HG02678 (cell line): Measurements from ENCODE around the gene HMCN2.

Experiments used
- ATAC-seq: cut with Tn5 transposase; IDR thresholded peaks from one replicate; pipeline ENCODE4 v1.9.1; 2021; ENCODE audit warnings: mild to moderate bottlenecking, moderate library complexity; ENCODE audit not compliant: unreplicated experiment

Gene HMCN2

DNA sequence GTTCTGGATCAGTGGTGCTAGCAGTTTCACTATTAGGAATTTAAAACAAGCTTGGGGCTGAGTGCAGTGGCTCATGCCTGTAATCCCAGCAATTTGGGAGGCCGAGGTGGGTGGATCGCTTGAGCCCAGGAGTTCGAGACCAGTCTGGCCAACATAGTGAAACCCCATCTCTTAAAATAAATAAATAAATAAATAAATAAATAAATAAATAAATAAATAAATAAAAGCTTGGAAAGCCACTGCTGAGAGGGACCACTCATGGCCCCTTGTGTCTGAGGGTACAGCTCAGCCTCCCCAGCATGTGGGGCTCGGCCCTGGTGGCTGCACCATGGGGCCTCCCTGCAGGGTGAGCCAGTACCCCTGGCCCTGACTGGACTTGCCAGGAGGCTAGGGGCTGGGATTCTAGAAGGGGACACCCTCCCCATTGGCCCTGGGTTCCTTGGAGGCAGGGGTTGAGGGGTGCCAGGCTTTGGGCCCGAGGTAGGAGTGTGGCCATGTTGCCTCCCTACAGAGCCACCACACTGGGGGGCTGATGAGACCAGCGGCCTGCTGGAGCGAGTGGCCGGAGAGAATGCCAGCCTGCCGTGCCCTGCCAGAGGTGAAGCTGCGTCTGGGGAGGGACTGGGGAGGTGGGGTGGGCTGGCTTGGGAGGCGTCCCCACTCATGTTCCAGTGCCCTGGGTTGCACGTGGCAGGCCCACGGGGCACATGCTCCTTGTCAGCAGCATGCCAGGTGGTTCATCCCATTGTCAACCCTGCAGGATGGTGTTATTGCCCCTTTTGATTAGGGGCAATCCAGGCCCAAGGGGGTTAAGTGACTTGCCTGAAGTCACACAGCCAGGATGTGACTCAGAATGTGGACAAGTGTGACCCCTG, 76.5 kb downstream of the HMCN2 start:
- ATAC-seq = no peak

DNA sequence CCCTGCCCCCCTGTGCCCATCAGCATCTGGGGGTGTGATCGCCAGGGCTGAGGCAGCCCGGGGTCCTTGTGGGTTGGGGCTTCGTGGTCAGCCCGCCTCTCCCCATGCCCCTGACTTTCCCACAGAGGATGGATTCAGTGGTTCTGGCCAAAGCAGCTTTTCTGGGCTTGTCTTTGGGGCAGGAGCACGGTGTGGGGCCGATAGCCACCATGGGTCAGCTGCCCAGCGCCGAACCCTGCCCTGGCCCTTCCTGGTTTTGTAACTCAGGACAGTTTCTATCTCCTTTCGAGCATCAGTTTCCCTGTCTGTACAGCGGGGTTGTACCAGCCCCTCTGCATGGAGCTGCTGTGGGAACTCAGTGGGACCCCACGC, 77.1 kb downstream of the HMCN2 start:
- no peak for ATAC-seq

DNA sequence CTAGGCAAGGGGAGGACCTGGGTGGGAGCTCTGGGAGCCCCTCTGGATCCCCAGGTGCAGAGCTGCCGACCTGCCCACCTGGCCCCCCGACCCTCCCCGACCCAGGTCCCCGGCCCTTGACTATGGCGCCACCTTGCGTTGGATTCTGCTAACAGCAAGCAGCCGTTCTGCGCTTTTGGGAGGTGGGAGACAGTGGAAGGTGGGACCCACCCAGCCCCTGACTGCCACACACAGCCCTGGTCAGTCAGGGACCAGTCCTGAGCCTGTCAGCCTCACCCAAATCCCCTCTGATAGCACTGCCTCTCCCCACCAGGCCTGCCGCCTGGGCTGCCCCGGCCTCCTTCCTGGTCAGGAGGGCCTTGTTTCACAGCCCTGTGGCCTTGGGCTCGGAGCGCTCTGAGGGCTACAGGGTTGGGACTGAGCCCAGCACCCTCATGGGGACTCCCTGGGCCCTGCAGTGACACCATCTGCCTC, 77.9 kb downstream of the HMCN2 start:
- no peak for ATAC-seq

DNA sequence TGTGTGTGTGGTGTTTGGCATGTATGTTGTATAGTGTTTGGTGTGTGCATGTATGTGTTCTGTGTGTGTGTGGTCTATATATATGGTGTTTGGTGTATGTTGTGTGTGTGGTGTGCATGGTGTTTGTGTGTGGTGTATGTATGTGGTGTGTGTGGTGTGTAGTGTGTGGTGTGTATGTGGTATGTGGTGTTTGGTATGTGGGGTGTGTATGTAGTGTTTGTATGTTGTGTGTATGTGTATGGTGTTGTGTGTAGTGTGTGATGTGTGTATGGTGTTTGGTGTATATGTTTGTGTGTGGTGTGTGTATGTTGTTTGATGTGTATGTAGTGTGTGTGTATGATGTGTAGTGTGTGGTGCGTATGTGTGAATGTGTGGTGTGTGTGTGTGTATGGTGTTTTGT, 78.8 kb downstream of the HMCN2 start:
- no peak for ATAC-seq

DNA sequence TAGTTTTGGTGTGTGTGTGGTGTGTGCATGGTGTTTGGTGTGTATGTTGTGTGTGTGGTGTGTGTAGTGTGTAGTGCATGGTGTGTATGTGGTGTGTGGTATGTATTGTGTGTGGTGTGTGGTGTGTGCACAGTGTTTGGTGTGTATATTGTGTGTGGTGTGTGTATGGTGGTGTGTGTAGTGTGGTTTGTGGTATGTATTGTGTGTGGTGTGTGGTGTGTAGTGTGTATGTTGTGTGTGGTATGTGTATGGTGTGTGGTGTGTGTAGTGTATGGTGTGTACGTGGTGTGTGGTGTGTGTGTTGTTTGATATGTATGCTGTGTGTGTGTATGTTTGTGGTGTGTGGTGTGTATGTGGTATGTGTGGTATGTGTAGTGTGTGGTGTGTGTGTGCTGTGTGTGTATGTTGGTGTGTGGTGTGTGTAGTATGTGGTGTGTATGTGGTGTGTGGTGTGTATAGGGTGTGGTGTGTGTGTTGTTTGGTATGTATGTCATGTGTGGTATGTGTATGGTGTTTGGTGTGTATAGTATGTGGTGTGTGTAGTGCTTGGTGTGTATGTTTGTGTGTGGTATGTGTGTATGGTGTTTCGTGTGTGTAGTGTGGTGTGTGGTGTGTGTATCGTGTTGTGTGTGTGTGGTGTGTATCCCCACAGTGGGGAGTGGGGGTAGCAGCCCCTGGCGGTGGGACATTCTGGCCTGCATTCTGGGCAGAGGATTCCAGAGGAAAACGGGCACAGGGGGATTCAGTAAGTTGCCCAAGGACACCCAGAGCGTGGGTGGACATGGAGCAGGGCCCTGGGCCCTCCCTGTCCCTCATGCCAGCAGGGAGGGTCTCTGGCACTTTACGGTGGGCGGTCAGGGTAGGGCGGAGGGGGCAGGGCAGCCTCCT, 79.7 kb downstream of the HMCN2 start:
- no peak for ATAC-seq

DNA sequence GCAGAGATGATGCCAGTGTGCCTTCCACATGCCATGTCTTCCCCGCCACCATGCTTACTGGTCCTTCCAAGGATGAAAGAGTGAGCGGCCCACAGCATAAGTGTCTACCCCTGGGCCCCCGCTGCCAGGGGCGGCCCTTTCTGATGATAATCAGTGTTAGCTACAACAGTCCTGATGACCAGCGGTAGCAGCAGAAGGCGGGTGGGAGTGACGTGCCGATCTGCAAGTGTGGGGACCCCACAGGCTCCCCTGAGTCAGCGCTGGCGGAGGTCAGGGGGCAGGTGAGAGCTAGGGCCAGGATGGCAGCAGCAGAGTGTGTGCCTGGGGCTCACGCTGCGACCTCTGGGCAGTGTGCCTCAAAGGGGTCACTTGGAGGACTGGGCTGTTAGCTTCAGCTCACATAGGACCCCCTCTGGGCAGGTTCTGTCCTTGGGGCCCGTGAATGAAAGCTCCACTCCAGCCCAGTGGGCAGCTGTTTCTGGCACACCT, 80.4 kb downstream of the HMCN2 start:
- no peak for ATAC-seq

DNA sequence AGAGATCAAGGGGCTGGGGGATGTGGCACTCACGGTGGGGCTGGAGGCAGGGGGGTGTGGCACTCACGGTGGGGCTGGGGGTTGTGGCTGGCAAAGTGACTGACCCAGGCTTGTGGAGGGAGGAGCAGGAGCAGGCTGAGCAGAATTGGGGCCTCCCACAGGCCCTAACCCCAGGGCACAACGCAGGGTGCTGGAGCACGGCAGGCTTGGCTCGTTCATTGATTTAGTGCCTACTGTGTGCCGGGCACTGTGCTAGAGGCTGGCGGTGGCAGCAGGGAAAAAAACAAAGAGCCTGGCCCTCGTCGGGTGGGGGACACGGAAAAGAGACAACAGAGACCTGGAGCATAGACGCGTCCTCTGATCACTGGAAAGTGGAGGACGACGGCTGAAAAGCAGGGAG, 80.9 kb downstream of the HMCN2 start:
- no peak for ATAC-seq

DNA sequence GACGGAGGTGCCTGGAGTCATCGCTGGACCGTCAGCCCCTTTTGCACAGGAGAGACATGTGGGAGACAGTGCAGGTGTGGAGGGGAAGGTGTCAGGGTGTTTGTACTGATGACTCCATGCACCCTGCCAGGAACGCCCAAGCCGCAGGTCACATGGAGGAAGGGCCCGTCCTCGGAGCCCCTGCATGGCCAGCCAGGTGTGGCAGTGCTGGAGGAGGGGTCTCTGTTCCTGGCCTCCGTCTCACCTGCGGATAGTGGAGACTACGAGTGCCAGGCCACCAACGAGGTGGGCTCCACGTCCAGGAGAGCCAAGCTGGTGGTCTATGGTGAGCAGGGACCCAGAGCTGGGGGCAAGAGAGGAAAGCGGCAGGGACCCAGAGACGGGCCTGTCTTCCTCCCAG, 81.5 kb downstream of the HMCN2 start:
- no peak for ATAC-seq

DNA sequence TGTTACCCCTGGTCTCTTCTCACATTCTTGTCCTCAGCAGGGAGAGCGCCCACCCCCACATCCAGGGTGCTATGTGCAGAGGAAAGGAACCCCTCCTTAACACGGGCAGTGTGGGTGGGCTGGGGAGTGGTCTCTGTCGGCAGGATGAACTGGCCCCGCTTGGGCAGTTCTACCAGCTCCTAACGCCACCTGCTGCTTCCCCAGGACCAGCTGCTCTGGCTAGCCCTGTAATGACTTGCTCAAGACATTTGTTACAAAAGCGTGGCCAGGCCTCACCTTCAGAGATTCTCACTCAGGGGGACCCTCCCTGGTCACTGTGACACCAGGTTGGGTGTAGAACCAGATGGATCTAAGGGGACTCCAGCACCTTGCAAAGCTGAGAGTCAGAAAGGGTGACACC, 82.4 kb downstream of the HMCN2 start:
- ATAC-seq = no peak

DNA sequence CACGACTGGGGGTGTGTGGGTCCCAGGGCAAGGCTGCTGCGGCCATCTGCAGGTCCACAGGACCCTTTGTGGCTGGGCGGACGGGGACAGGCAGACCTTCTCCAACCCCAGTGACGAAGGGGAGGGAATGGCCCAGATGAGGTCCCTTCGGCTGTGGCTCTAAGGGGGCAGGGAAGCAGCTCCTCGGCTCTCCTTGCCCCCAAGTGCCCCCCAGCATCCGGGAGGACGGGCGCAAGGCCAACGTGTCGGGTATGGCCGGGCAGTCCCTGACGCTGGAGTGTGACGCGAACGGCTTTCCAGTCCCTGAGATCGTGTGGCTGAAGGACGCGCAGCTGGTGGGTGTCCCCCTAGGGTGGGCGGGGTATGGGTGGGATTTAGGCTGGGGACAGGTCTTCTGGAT, 82.8 kb downstream of the HMCN2 start:
- no peak for ATAC-seq

DNA sequence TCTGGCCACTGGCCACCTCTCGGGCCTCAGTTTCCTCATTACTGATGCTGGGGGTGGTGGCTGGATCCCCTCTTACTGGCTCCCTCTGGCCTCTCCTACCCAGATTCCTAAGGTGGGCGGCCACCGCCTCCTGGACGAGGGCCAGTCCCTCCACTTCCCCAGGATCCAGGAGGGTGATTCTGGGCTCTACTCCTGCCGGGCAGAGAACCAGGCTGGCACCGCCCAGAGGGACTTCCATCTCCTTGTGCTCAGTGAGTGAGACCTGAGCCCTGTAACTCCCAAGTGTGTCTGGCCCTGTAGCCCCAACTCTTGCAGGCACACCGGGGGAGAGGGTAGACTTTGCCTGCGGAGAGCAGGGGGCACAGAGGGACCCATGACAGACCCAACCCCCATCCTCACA, 83.3 kb downstream of the HMCN2 start:
- no peak for ATAC-seq

DNA sequence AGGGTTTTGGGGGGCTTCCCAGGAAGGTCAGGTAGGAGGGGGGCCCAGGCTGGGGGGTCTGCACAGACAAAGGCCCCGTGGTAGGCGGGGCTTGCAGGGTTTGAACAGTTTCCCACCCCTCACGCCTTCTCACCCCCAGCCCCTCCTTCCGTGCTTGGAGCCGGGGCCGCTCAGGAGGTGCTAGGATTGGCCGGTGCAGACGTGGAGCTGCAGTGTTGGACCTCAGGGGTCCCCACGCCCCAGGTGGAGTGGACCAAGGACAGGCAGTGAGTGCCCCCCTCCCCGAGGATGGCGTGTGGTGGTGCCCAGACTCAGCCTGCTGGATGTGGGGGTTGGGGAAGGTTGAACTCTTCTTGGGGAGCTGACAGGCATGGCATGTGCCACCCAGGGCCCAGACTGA, 83.8 kb downstream of the HMCN2 start:
- ATAC-seq = no peak

DNA sequence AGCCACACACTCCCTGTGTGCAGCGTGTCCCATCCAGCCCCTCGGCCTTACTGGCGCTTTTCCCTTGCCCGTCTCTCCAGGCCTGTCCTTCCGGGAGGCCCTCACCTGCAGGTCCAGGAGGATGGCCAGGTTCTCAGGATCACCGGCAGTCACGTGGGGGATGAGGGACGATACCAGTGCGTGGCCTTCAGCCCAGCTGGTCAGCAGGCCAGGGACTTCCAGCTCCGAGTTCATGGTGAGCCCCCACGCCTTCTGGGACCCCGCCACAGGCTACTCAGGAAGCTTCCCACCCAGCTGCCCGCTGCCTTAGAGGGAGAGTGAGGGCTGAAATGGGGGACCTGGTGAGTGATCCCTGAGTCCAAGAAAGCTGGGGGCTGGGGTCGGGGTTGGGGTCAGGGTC, 85.8 kb downstream of the HMCN2 start:
- no peak for ATAC-seq

DNA sequence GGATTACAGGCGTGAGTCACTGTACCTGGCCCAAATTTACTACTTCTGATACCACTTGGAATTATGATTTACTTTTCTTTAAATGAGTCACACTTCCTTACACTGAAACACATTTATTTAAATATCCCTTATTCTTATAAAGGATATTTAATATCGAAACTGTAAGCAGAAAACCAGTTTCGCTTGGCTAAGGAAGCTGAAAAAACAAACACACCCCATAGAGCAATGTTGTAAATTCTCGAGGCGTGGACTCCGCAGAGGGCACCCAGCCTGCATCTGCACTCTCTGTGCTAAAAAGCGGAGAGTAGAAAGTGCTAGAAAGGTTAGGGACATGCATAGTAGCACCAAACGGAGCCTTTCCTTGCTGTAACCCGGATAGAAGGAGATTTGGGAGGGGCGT, 86.5 kb downstream of the HMCN2 start:
- no peak for ATAC-seq

DNA sequence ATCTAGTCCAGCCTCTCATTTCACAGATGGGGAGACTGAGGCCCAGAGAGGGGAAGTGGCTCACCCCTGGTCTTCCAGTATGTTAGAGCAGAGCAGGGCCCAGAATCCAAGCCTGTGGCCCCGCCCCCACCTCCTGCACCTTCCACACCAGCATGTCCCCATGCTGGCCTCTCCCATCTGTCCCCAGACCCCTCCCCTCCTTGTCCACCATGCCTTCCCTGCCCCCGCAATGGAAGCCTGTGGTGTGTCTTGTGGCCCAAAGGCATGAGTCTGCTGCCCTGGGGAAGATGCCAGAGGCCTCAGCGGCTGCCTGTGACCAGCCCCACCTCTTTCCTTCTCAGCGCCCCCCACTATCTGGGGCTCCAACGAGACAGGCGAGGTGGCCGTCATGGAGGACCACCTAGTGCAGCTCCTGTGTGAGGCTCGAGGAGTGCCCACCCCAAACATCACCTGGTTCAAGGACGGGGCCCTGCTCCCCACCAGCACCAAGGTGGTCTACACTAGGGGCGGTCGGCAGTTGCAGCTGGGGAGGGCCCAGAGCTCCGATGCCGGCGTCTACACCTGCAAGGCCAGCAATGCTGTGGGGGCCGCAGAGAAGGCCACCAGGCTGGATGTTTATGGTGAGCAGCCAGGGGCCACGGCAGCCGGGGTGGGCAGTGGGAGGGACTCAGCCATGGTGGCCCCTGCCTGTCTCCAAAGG, 87.2 kb downstream of the HMCN2 start:
- no peak for ATAC-seq

DNA sequence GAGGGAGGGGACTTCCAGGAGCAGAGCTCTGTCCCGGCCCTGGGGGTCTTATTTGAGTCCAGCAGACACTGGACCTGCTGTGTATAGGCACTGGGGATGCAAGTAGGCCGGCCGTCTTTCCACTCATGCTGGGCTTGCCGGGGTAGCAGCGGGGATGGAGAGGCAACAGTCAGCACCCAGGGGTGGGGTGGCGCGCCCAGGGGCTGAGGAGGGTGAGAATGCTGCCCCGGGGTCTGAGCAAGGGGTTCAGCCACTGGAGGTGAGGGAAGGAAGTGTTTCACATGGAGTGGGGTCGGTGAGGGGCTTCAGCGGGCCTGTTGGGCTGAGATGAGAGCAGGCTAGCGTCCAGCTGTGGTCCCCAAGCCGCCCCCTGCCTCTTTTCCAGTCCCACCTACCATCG, 88.8 kb downstream of the HMCN2 start:
- no peak for ATAC-seq

DNA sequence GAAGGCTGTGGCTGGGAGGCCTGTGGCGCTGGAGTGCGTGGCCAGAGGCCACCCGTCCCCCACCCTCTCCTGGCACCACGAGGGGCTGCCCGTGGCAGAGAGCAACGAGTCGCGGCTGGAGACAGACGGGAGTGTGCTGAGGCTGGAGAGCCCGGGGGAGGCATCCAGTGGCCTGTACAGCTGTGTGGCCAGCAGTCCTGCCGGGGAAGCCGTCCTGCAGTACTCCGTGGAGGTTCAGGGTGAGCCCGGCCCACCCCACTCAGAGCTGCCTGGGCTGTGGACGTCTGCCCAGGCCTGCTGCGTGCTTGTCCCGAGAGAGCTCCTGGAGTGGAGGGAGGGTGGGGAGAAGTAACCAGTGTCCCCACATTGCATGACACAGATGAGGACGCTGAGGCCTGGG, 89.2 kb downstream of the HMCN2 start:
- no peak for ATAC-seq

DNA sequence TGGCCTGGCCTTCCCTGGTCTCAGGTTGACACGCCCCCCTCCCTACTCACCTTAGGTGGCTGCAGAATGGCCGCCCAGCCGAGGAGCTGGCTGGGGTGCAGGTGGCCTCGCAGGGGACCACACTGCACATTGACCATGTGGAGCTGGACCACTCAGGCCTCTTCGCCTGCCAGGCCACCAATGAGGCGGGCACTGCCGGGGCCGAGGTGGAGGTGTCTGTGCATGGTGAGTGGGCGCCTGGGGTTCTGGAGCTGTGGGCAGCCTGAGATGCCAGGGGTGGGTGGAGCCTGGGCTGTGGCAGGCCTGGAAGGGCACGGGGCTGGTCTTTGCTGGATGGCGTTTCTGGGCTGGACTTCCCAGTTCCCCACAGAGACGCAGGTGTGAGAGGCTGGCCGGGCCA, 90.5 kb downstream of the HMCN2 start:
- ATAC-seq = no peak

DNA sequence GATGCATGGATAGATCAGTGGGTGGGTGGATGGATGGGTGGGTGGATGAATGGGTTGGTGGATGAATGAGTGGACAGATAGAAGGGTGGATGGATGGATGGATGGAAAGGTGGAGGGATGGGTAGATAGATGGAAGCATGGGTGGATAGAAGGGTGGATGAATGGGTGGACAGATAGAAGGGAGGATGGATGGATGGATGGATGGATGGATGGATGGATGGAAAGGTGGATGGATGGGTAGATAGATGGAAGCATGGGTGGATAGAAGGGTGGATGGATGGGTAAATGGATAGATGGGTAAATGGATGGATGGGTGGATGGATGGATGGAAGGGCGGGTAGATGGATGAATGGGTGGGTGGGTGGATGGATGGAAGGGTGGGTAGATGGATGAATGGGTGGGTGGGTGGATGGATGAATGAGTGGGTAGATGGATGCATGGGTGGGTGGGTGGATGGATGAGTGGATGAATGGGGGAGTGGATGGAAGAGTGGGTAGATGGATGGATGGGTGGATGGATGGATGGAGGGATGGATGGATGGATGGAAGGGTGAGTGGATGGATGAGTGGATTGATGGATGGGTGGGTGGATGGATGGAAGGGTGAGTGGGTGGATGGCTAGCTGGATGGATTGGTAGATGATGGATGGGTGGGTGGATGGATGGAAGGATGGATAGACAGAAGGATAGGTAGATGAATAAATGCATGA, 91.5 kb downstream of the HMCN2 start:
- no peak for ATAC-seq

DNA sequence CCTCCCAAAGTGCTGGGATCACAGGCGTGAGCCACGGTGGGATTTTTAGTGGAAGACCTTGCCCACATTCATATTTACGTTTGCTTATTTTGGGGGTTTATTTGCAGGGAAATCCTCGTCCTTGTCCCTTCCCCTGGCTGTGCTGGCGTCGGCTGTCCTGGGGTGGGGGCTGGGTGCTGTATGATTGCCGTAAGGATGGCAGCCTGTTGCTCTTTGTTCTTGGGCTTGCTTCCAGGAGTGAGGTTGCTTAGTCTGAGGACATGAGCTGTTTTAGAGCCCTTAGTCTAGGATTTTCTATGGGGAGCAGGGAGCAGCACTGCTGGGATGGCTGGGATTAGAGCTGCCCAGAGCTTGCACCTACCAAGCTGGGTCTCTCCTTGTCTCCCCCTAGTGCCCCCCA, 93.4 kb downstream of the HMCN2 start:
- no peak for ATAC-seq

DNA sequence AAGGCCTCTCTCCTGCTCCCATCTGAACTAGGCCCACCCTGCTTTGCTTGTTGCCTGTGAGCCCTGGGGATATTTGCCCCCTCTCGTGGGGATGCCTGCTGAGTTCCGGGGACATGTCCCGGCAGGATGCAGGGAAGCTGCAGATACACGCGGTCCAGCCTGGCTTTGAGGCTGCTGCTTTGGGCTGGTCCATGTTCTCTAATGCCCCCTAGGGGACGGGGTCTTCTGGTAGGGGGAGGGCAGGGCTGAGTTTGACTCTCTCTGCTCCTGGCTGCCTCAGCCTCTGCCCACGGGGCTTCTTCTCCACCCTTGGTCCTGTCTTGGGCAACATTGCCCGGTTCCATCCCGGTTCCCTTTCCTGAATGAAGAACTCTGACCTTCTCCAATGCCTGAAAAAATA, 94.3 kb downstream of the HMCN2 start:
- no peak for ATAC-seq
